Karpas-422 (cell line): ENCODE measurements around the gene CTBP2. TPM values are rescaled to one million over a fixed set of nuclear protein-coding genes. Genes with fewer than 3 reads are reported as not detected.

ENCODE experiments used
- DNase-seq: peaks from one replicate; pipeline ENCODE4 v3.0.0-alpha.2; 2015
- H2AFZ ChIP-seq: fragments of 200-600 bp; sonication (generic); 2 replicates; pipeline ENCODE4 v1.6.1; 2014; ENCODE audit warnings: antibody characterized with exemption, low read length, mixed read lengths
- H3K27ac ChIP-seq: fragments of 200-600 bp; sonication (generic); 2 replicates; pipeline ENCODE4 v1.5.1; 2014; ENCODE audit warnings: mild to moderate bottlenecking, low read length, moderate library complexity
- H3K27me3 ChIP-seq: fragments of 200-600 bp; sonication (generic); 2 replicates; pipeline ENCODE4 v1.6.1; 2014; ENCODE audit warnings: low read length, mixed read lengths
- H3K36me3 ChIP-seq: fragments of 200-600 bp; sonication (generic); 2 replicates; pipeline ENCODE4 v1.6.1; 2014; ENCODE audit warnings: low read length, mixed read lengths; ENCODE audit not compliant: insufficient read depth
- H3K4me1 ChIP-seq: fragments of 200-600 bp; sonication (generic); 2 replicates; pipeline ENCODE4 v1.6.1; 2014; ENCODE audit warnings: mild to moderate bottlenecking, low read length, mixed read lengths
- H3K4me2 ChIP-seq: fragments of 200-600 bp; sonication (generic); 2 replicates; pipeline ENCODE4 v1.6.1; 2014; ENCODE audit warnings: low read length, low read depth, mild to moderate bottlenecking; ENCODE audit not compliant: poor library complexity, severe bottlenecking
- H3K4me3 ChIP-seq: fragments of 200-600 bp; sonication (generic); 2 replicates; pipeline ENCODE4 v1.5.1; 2014; ENCODE audit warnings: mild to moderate bottlenecking, antibody characterized with exemption, low read length, mixed read lengths
- H3K79me2 ChIP-seq: fragments of 200-600 bp; sonication (generic); 2 replicates; pipeline ENCODE4 v1.6.1; 2014; ENCODE audit warnings: mild to moderate bottlenecking, low read length, mixed read lengths
- H3K9ac ChIP-seq: fragments of 200-600 bp; sonication (generic); 2 replicates; pipeline ENCODE4 v1.6.0; 2014; ENCODE audit warnings: low read length
- H3K9me2 ChIP-seq: fragments of 200-600 bp; sonication (generic), shearing (Covaris generic); replicated peaks from 2 replicates; pipeline ENCODE4 v1.6.0; 2014; ENCODE audit warnings: mild to moderate bottlenecking, low read length, moderate library complexity; ENCODE audit not compliant: insufficient read depth
- H3K9me3 ChIP-seq: fragments of 300-700, 200-600 bp; sonication (generic); 2 replicates; pipeline ENCODE4 v1.6.1; 2014; ENCODE audit warnings: low read length, mixed read lengths
- H4K20me1 ChIP-seq: fragments of 200-600 bp; sonication (generic); 2 replicates; pipeline ENCODE4 v1.6.1; 2014; ENCODE audit warnings: mild to moderate bottlenecking, antibody characterized with exemption, low read length, low read depth; ENCODE audit not compliant: insufficient read depth
- total RNA-seq: library from RNA; depleted of rRNA; stranded (reverse); fragments of >200 nt; shearing (Covaris generic); gene quantifications from 2 replicates; pipeline ENCODE4 v1.2.3, GENCODE V29; 2014; ENCODE audit warnings: low replicate concordance

CTBP2 gene
- total RNA-seq, 1 experiment from 2014 or later, result 0.15 TPM

- no peak overlapping the region for H2AFZ ChIP-seq
- H3K27me3 ChIP-seq, result no peaks in the 10 kb centered on the region
- no peaks in the 10 kb centered on the region for H3K9me3 ChIP-seq
- H3K4me3 ChIP-seq, result no peak overlapping the region
- H3K9me2 ChIP-seq, result no peaks in the 10 kb centered on the region
- no peaks in the 10 kb centered on the region for H3K79me2 ChIP-seq
- H3K4me1 ChIP-seq, result no peaks in the 10 kb centered on the region
- no peak for DNase-seq
- no peak overlapping the region for H3K9ac ChIP-seq
- H3K27ac ChIP-seq, result no peak overlapping the region
- no peaks in the 10 kb centered on the region for H4K20me1 ChIP-seq
- no peaks in the 10 kb centered on the region for H3K36me3 ChIP-seq
- no peak overlapping the region for H3K4me2 ChIP-seq
These were observed 87.6 kb downstream of the CTBP2 start for GRCh38 chr10:125072794-125073193.

DNA sequence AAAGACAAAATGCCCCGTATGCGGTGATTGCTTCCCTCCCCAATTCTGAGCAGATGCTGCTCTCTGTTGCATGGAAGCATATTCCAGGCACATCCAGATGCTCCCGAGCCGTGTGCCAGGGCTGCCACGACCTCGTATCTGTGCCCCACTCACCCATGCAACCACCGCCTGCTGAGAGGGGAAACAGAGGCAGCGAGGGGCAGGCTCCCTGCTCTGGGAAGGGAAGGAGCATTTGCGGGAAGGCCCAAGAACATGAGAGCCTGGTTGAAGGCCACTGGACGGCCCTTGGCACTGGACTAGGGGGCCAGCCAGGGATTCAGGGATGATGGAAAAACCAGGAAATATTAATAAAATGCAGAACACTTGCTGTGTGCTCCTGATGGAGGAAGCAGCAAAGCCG is 89.4 kb downstream of the CTBP2 start:
- H3K36me3 ChIP-seq, result no peaks in the 10 kb centered on the region
- H4K20me1 ChIP-seq, result no peaks in the 10 kb centered on the region
- no peak overlapping the region for H3K4me2 ChIP-seq
- H3K9ac ChIP-seq, result no peak overlapping the region
- no peak for DNase-seq
- no peaks in the 10 kb centered on the region for H3K9me2 ChIP-seq
- no peak overlapping the region for H3K4me3 ChIP-seq
- H3K9me3 ChIP-seq, result no peaks in the 10 kb centered on the region
- no peaks in the 10 kb centered on the region for H3K4me1 ChIP-seq
- no peaks in the 10 kb centered on the region for H3K79me2 ChIP-seq
- H3K27ac ChIP-seq, result no peak overlapping the region
- no peak overlapping the region for H2AFZ ChIP-seq
- H3K27me3 ChIP-seq, result no peaks in the 10 kb centered on the region

GRCh38 chr10:125068406-125068805 is 92.0 kb downstream of the CTBP2 start:
- Histone ChIP-seq H4K20me1 (no peaks in the 10 kb centered on the region; the same call in 1 of the 2 replicates), H3K9me2 (no peaks in the 10 kb centered on the region), H3K4me3 (no peak overlapping the region), H3K4me1 (peaks cover 20% of the 10 kb centered on the region), H3K79me2 (no peaks in the 10 kb centered on the region), H3K4me2 (no peak overlapping the region), H3K36me3 (no peaks in the 10 kb centered on the region), H2AFZ (no peak overlapping the region), H3K9ac (no peak overlapping the region), H3K9me3 (no peaks in the 10 kb centered on the region), H3K27ac (no peak overlapping the region), H3K27me3 (no peaks in the 10 kb centered on the region)
- no peak for DNase-seq

- H3K4me2 ChIP-seq, result no peak overlapping the region
These were observed 92.6 kb downstream of the CTBP2 start for GRCh38 chr10:125067764-125068163.

GRCh38 chr10:125066764-125067450 is 93.5 kb downstream of the CTBP2 start:
- H3K9me2 ChIP-seq, result no peaks in the 10 kb centered on the region
- H3K27ac ChIP-seq, result no peak overlapping the region
- no peak overlapping the region for H3K4me3 ChIP-seq
- no peak overlapping the region for H2AFZ ChIP-seq
- H3K9me3 ChIP-seq, result no peaks in the 10 kb centered on the region
- no peaks in the 10 kb centered on the region for H3K79me2 ChIP-seq
- H4K20me1 ChIP-seq, result no peaks in the 10 kb centered on the region; the same call in 1 of the 2 replicates
- H3K9ac ChIP-seq, result no peak overlapping the region
- H3K36me3 ChIP-seq, result no peaks in the 10 kb centered on the region
- no peak for DNase-seq
- H3K27me3 ChIP-seq, result no peaks in the 10 kb centered on the region
- H3K4me1 ChIP-seq, result peaks cover 33% of the 10 kb centered on the region
- H3K4me2 ChIP-seq, result no peak overlapping the region

More at GRCh38 chr10:125067764-125068163, 92.6 kb downstream of the CTBP2 start:
- Histone ChIP-seq H3K4me1 (peaks cover 26% of the 10 kb centered on the region), H2AFZ (no peak overlapping the region), H3K79me2 (no peaks in the 10 kb centered on the region), H3K9me2 (no peaks in the 10 kb centered on the region), H3K36me3 (no peaks in the 10 kb centered on the region), H3K9ac (no peak overlapping the region), H4K20me1 (no peaks in the 10 kb centered on the region; the same call in 1 of the 2 replicates), H3K27ac (no peak overlapping the region), H3K27me3 (no peaks in the 10 kb centered on the region), H3K4me3 (no peak overlapping the region), H3K9me3 (no peaks in the 10 kb centered on the region)
- DNase-seq, result no peak

DNA sequence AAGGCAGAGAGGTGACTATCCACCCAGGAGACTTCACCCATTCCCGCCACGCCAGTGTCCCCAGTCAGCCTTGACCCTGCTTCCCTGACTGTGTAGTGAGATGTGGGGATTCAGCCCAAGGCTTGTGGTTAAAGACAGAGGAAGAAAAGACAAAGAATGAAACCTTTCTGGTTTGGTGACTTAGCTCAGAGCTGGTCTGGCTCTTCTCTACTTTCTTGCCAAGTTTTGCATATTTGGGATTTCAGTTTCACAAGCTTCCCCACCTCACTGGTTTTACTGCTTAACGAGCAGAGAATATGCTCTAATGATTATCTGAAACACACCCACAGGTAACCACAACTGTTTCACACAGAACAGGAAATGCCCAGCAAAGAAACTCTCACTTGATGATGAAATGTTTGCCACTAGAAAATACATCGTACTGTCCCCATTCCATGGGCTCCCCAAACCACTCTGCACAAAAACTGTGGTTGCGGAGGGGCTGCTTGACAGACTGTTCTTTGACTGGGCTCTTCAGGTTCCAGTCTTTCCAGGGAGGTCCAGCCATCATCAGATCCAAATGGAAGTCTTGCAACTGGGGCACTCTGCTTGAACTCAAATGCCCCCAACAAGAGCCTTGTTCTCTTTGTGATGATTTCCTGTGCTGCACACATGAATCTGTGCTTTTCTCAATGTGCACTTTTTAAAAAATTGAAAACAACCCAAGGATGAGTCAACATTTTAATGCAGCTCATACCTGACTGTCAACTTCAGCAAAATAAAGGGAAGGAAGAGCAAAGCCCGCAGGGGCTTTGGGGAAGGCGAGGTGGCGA is 95.5 kb downstream of the CTBP2 start:
- Histone ChIP-seq H3K27ac (peak overlapping the region; percentile 30; the same call in 1 of the 2 replicates), H4K20me1 (no peaks in the 10 kb centered on the region; the same call in 1 of the 2 replicates), H3K9ac (peak overlapping the region; percentile 19; the same call in 1 of the 2 replicates), H3K4me1 (peaks cover 47% of the 10 kb centered on the region), H3K36me3 (no peaks in the 10 kb centered on the region), H3K27me3 (no peaks in the 10 kb centered on the region), H2AFZ (no peak overlapping the region), H3K9me2 (no peaks in the 10 kb centered on the region), H3K4me3 (peak overlapping the region; percentile 40), H3K4me2 (peak overlapping the region; percentile 71), H3K79me2 (no peaks in the 10 kb centered on the region), H3K9me3 (no peaks in the 10 kb centered on the region)
- DNase-seq, result peak; percentile 85

- H3K79me2 ChIP-seq, result no peaks in the 10 kb centered on the region
- H3K4me2 ChIP-seq, result no peak overlapping the region
- no peaks in the 10 kb centered on the region for H3K9me3 ChIP-seq
- no peak for DNase-seq
- H3K4me1 ChIP-seq, result peaks cover 47% of the 10 kb centered on the region
- no peaks in the 10 kb centered on the region for H3K9me2 ChIP-seq
- no peak overlapping the region for H3K4me3 ChIP-seq
- no peaks in the 10 kb centered on the region; the same call in 1 of the 2 replicates for H4K20me1 ChIP-seq
- no peaks in the 10 kb centered on the region for H3K36me3 ChIP-seq
- no peaks in the 10 kb centered on the region for H3K27me3 ChIP-seq
- no peak overlapping the region for H2AFZ ChIP-seq
- no peak overlapping the region for H3K27ac ChIP-seq
- H3K9ac ChIP-seq, result no peak overlapping the region
These were observed 97.0 kb downstream of the CTBP2 start for GRCh38 chr10:125063256-125063925.

DNA sequence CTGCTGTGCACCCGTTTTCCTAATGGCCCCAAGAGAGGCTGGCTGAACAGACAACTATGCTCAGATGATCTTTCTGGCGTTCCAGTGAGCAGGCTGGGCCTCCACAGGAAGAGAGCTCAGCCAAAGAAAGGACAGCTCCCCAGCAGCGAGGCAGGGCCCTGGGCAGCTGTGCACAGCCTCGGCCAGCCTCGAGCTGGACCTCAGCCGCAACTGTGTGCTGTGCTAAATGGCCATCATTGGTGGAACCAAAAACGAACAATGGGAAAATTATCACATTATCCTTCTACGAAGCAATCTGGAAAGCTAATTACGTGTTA is 97.5 kb downstream of the CTBP2 start:
- H3K27me3 ChIP-seq, result no peaks in the 10 kb centered on the region
- H3K79me2 ChIP-seq, result no peaks in the 10 kb centered on the region
- H3K27ac ChIP-seq, result no peak overlapping the region
- no peak for DNase-seq
- H3K36me3 ChIP-seq, result no peaks in the 10 kb centered on the region
- H2AFZ ChIP-seq, result no peak overlapping the region
- H3K9me3 ChIP-seq, result no peaks in the 10 kb centered on the region
- H3K9me2 ChIP-seq, result no peaks in the 10 kb centered on the region
- H4K20me1 ChIP-seq, result no peaks in the 10 kb centered on the region; the same call in 1 of the 2 replicates
- no peak overlapping the region for H3K9ac ChIP-seq
- no peak overlapping the region for H3K4me2 ChIP-seq
- H3K4me1 ChIP-seq, result peaks cover 47% of the 10 kb centered on the region
- no peak overlapping the region for H3K4me3 ChIP-seq
